Esophagus squamous epithelium (tissue), 4 donors: Measurements from ENCODE around the gene KRT13.

Experiments
- POLR2A ChIP-seq, 4 donors: fragments of 450-650 bp; IDR thresholded peaks; one replicate each; pipeline ENCODE4 v1.6.1; 2017; ENCODE audit warnings: antibody characterized with exemption in 4 of 4, mild to moderate bottlenecking in 4 of 4, moderate library complexity in 3 of 4
- TF ChIP-seq, protein P1 (sequence below), 6 experiments: fragments of 450-650 bp in 4 of 6; fragments of 200-600 bp in 2 of 6; sonication (generic) in 2 of 6; IDR thresholded peaks; one replicate each; pipeline ENCODE4 v1.5.1; 2016 to 2019; ENCODE audit warnings: antibody characterized with exemption in 6 of 6, mild to moderate bottlenecking in 4 of 6, moderate library complexity in 4 of 6

- TF ChIP-seq, protein P1, sequence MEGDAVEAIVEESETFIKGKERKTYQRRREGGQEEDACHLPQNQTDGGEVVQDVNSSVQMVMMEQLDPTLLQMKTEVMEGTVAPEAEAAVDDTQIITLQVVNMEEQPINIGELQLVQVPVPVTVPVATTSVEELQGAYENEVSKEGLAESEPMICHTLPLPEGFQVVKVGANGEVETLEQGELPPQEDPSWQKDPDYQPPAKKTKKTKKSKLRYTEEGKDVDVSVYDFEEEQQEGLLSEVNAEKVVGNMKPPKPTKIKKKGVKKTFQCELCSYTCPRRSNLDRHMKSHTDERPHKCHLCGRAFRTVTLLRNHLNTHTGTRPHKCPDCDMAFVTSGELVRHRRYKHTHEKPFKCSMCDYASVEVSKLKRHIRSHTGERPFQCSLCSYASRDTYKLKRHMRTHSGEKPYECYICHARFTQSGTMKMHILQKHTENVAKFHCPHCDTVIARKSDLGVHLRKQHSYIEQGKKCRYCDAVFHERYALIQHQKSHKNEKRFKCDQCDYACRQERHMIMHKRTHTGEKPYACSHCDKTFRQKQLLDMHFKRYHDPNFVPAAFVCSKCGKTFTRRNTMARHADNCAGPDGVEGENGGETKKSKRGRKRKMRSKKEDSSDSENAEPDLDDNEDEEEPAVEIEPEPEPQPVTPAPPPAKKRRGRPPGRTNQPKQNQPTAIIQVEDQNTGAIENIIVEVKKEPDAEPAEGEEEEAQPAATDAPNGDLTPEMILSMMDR (IDR thresholded peaks at IDR 0.05): no peak
- no peak for TF ChIP-seq POLR2A (IDR thresholded peaks at IDR 0.05)
Measured at GRCh38 chr17:41468346-41468745, 37.1 kb downstream of the KRT13 start.
